GM19240 (cell line): ENCODE measurements around the gene NCR3LG1.

Experiments used
- DNase-seq: peaks from one replicate; pipeline ENCODE4 v3.0.0; 2011; ENCODE audit warnings: low spot score; ENCODE audit not compliant: insufficient read length

Gene NCR3LG1

DNA sequence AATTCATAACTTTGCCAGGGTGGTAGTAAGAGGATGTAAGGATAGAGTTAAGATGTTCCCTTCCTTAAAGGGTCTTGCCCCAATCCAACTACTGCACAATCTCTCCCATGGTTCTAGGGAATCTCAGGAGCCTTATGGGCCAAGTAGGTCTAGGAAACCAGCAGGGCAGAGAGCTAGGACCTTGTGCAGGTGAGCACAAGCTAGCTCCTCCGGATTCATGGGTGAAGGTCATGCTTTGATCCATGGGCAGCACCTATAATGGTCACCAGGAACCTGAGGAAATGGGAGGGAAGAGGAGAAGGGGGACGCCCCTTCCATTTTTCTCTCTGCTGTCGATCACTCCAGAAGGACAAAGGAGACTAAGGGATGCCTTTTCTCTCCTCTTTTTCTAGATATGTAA, 20.0 kb downstream of the NCR3LG1 start:
- no peak for DNase-seq

- no peak for DNase-seq
Observed at GRCh38 chr11:17375547-17375946, 23.9 kb downstream of the NCR3LG1 start.

DNA sequence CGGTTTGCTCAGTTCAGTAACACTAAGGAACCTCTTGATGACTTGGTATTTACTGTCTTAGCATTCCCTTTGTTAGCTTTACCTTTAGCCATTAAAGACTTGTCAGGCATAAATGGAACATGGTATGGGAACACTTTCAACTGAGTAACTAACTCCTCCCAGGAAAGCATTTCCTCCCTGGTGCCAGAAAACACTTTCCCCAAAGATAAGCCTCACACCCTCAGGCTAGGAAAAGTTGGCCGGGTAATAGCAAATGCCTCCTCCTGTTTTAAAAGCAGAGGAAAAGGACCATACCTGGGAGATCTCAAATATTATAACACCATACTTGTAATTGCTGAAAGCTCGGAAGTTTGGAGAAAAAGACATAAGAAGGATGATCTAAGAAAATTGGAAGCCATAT, 24.9 kb downstream of the NCR3LG1 start:
- no peak for DNase-seq

DNA sequence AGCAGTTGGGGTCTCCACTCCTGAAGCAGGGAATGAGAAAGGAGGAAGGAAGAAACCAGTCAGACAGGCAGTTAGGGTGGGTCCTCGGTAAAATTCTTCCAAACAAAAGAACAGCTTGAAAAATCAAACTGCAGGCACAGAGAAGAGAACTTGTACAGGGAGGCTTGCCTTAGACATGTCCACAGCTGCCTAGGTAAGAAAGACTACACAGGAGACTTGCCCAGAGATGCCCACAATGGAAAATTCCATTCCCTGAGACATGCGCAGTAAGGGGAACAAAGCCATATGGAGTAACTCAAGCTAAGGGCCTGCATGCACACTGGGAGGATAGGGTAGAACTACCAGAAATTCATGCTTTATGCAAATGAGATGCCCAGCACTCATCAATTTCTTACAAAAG, 27.1 kb downstream of the NCR3LG1 start:
- DNase-seq: no peak

- DNase-seq: no peak
Observed at GRCh38 chr11:17379383-17380180, 28.0 kb downstream of the NCR3LG1 start.

GRCh38 chr11:17381156-17381555, 29.6 kb downstream of the NCR3LG1 start:
- DNase-seq: no peak

- no peak for DNase-seq
Observed at GRCh38 chr11:17382046-17382728, 30.6 kb downstream of the NCR3LG1 start.

DNA sequence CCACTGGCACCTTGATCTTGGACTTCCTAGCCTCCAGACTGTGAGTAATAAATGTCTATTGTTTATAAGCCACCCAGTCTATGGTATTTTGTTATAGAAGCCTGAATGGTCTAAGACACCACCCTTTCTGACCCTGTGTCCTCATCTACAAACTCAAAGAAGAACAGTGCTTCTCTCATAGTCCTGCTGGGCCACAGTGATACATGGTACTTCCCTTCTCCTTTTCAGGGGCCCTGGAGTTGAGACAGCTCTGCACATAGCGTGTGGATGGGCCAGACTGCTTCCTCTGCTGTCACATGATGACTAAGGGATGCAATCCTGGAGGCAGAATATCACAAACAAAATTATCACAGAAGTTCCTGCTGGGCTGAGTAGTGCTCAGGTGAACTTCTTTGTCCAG, 31.9 kb downstream of the NCR3LG1 start:
- DNase-seq: no peak

DNA sequence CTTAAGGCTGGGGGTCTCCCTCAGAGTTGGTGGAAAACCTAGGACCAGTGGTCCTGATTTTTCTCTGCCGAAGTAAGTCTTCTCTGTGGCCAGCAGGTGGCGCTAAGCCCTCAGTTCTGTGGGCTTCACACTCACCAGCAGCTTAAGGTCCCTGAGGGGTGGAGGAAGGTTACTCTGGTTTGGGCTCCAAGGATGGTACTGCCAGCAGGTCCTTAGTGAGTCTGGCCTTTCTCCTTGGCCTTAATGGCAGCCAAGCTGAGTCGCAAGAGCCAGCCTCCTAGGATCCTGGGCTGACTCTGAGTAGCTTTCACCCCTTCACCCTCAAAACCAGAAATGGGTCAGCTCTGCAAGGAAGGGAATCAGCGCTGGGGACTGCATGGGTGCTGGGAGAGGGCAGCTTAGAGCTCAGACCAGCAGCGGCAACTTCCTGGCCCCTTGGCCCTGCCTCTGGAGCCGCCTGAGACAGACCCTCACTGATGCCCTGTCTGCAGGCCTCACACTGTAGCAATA, 32.5 kb downstream of the NCR3LG1 start:
- DNase-seq: peak; percentile 56

GRCh38 chr11:17385492-17385891, 33.9 kb downstream of the NCR3LG1 start:
- DNase-seq: no peak

DNA sequence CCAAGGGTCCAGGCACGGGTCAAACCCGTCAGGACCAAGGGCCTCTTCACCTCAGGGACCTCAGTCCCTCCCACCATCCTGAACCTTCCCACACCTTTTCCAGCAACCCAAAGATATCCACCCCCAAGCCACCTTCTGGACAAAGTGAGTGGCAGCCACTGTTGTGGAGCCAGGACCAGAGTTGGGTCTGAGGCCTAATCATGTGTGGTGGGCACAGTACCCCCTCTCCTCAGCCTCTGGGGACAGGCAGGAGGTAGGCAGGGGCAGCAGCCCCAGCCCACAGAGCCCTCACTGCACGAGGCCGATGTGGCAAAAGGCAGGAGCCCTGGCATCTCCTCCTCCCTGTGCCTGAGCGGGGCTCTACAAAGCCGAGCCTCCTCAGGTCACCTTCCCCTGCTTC, 34.3 kb downstream of the NCR3LG1 start:
- DNase-seq: no peak

- no peak for DNase-seq
Observed at GRCh38 chr11:17386331-17387084, 34.9 kb downstream of the NCR3LG1 start.

DNA sequence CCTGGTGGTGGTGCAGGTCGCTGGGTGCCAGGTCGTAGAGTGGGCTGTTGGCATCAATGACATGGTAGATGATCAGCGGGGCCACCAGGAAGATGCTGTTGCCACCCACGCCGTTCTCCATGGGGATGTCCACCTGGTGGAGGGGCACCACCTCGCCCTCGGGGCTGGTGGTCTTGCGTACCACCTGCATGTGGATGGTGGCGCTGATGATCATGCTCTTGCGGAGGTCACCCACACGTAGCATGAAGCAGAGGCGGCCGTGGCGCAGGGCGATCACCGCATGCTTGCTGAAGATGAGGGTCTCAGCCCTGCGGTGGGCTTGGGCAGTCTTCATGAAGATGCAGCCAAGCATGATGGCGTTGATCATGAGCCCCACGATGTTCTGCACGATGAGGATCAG, 35.7 kb downstream of the NCR3LG1 start:
- no peak for DNase-seq

GRCh38 chr11:17387811-17388210, 36.2 kb downstream of the NCR3LG1 start:
- DNase-seq: no peak

DNA sequence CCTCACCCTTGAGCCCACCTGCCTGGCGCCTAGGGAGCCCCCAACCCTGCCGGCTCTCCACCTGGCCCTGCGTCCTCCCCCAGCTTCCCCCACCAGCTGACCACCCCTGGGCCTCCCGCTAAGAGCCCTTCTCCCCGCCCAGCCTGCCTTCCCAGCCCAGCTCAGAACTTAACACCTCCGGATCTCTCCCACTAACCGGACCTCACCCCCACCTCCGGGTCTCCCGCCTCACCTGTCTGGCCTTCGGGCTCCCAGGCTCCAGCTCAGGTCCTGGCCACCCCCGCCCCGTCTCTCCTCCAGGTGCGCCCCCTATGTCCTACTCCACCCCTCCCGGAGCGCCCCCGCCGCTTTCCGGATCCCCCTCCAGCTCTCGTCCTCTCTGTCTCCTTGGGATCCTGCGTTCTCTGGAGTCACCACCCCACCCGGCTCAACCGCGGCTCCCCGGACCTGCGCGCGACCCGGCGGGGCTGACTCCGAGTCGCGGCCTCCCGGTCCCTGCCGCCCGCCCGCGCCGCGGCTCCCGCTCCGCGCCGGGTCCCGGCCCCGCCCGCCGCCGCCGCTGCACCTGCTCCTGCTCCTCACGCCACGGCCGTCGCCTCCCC, 37.1 kb downstream of the NCR3LG1 start, which contains the start of gene KCNJ11:
Gene KCNJ11 (minus strand): TSS at position 51 of the 602 bp plus-strand sequence. CDS start 568 bp downstream, outside the sequence.
- no peak for DNase-seq

- DNase-seq: peak; percentile 56
Observed at GRCh38 chr11:17389211-17389956, 37.8 kb downstream of the NCR3LG1 start.

GRCh38 chr11:17389957-17390649, 38.5 kb downstream of the NCR3LG1 start:
- no peak for DNase-seq

DNA sequence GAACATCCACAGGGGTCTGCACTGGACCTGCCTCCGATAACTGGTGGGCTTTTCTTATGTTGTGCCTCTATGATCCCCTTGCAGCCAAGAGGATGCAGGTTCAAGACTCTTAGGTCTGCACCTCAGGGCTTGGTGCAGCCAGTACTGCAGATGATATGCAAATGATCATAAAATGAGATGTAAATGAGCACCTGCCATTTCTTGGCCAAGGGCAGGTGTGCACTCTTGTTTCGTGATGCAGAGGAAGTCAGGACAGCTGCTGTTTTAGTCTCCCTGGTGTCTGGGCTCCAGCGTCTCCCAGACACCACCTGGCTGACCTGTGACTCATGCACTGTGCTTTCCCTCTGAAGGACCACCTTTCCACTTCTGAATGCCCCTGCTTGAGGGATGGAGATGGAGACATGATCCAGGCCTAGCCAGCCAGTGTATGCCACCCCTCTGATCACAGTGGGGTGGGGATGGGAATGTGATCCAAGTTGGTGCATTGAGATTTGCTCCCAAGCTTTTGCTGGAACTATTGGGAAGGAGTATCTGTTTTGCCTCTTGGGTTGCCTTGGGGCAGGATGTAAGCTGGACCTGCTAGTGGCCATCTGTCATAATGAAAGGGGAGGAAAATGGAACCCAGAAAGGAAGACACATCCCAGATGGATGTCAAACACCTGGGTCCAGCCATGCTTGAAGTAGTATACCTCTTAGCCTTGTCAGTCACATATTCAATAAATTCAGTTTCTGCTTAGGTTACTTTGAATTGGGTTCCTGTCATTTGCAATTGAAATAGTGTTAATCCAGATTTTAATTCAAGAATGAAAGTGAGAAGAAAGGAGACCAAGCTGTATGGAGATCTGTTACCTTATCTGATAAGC, 40.1 kb downstream of the NCR3LG1 start:
- no peak for DNase-seq

- no peak for DNase-seq
Observed at GRCh38 chr11:17392872-17393271, 41.3 kb downstream of the NCR3LG1 start.
